Ishikawa (cell line): ENCODE results near the gene AZU1.

Experiments used
- CEBPB ChIP-seq: IDR thresholded peaks from 2 replicates; pipeline ENCODE4 v1.6.1; 2012
- EP300 ChIP-seq: IDR thresholded peaks from 2 replicates; pipeline ENCODE4 v1.6.1; 2012; ENCODE audit warnings: borderline replicate concordance
- NFIC ChIP-seq: IDR thresholded peaks from 2 replicates; pipeline ENCODE4 v1.6.1; 2012
- TAF1 ChIP-seq: IDR thresholded peaks from 2 replicates; pipeline ENCODE4 v1.6.1; 2012; ENCODE audit warnings: low read depth, mild to moderate bottlenecking
- YY1 ChIP-seq: IDR thresholded peaks from 2 replicates; pipeline ENCODE4 v1.6.1; 2012; ENCODE audit warnings: low read depth

DNA sequence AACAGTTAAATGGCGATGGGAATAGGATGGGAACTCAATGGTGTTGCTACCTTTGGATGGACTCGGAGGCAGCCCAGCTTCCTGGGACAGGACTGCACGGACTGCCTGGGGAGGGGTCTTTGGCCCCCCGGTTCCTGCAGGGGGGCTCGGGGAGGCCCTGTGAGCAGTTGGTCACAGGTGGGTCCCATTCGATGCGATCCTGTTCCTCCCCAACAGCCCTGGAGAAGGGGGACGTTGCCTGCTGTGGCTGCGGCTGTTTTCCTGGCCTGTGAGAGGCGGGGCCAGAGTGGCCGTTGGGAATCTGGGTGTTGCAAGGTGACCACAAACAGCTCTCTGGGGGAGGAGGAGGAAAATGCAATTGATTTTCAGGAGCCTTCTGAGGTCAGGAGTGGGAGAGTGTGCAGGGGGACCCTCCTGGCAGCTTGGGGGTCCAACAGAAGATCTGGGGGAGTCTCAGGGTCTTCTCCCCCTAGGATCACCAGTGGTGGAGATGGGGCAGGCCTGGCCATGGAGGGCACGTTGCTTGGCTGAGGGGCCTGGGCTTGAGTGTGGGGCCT is 4.0 kb upstream of the AZU1 start:
- TF ChIP-seq TAF1, result no peak
- no peak for TF ChIP-seq CEBPB
- no peak for TF ChIP-seq NFIC
- TF ChIP-seq EP300, result no peak
- no peak for TF ChIP-seq YY1
